A673 (cell line): ENCODE data around the gene SCN1B. TPM values are rescaled to one million over a fixed set of nuclear protein-coding genes. Genes with fewer than 3 reads are reported as not detected.

Source experiments
- BruUV-seq: library from RNA; stranded (reverse); fragments of 400-500 nt; replicated peaks from 2 replicates; lab custom pipeline; 2021; lab: Mats Ljungman, UMichigan
- CTCF ChIA-PET: fragments of 300-600 bp; sonication (Branson Sonifier 250); formaldehyde crosslinking; loops from one replicate; lab custom pipeline; 2022; ENCODE audit warnings: antibody characterized with exemption; lab: Charles Lee
- POLR2A ChIA-PET: fragments of 300-600 bp; sonication (Branson Sonifier 250); formaldehyde crosslinking; loops from one replicate; lab custom pipeline; 2022; ENCODE audit warnings: antibody characterized with exemption; ENCODE audit not compliant: low non-redundant PET; lab: Charles Lee
- DNase-seq: peaks from one replicate; pipeline ENCODE4 v3.0.0-alpha.2; 2015; ENCODE audit warnings: low spot score
- H3K27ac ChIP-seq: fragments of 200-600 bp; sonication (generic); 2 replicates; pipeline ENCODE4 v1.5.1; 2016; ENCODE audit warnings: mixed run types, low read depth, mild to moderate bottlenecking, mixed read lengths, antibody characterized with exemption, low read length; ENCODE audit not compliant: poor library complexity, severe bottlenecking
- H3K27me3 ChIP-seq: fragments of 200-600 bp; sonication (generic); replicated peaks from 2 replicates; pipeline ENCODE4 v1.6.1; 2017; ENCODE audit warnings: mixed run types, low read depth, mild to moderate bottlenecking, mixed read lengths, antibody characterized with exemption, low read length; ENCODE audit not compliant: insufficient read depth, poor library complexity
- H3K36me3 ChIP-seq: fragments of 200-600 bp; sonication (generic); 2 replicates; pipeline ENCODE4 v1.6.1; 2016; ENCODE audit warnings: mixed run types, mild to moderate bottlenecking, mixed read lengths, antibody characterized with exemption, low read length; ENCODE audit not compliant: insufficient read depth, poor library complexity, severe bottlenecking
- H3K4me1 ChIP-seq: fragments of 200-600 bp; sonication (generic); 2 replicates; pipeline ENCODE4 v1.6.1; 2017; ENCODE audit warnings: mixed run types, mild to moderate bottlenecking, mixed read lengths, antibody characterized with exemption, low read length; ENCODE audit not compliant: insufficient read depth, poor library complexity, severe bottlenecking
- H3K4me3 ChIP-seq: fragments of 200-600 bp; sonication (generic); 2 replicates; pipeline ENCODE4 v1.5.1; 2016; ENCODE audit warnings: low read depth, mixed run types, mild to moderate bottlenecking, mixed read lengths, low read length; ENCODE audit not compliant: poor library complexity, severe bottlenecking
- H3K9me3 ChIP-seq: fragments of 200-600 bp; sonication (generic); 2 replicates; pipeline ENCODE4 v1.6.1; 2016; ENCODE audit warnings: mixed run types, low read depth, mild to moderate bottlenecking, mixed read lengths, antibody characterized with exemption, low read length; ENCODE audit not compliant: poor library complexity, severe bottlenecking
- EZH2 ChIP-seq: fragments of 200-600 bp; sonication (generic); IDR thresholded peaks from 2 replicates; pipeline ENCODE4 v1.6.1; 2017; ENCODE audit warnings: borderline replicate concordance, low read depth, mild to moderate bottlenecking, mixed read lengths, antibody characterized with exemption, low read length; ENCODE audit not compliant: poor library complexity, severe bottlenecking
- intact Hi-C: fragments of 100-400 bp; cut with micrococcal nuclease; formaldehyde crosslinking; loops from one replicate; pipeline ENCODE4 v1.10.0; 2022; ENCODE audit not compliant: unreplicated experiment
- total RNA-seq: library from RNA; stranded (reverse); gene quantifications from 2 replicates; pipeline ENCODE4 v1.2.3, GENCODE V29; 2021
- TF ChIP-seq, protein P1 (sequence below): fragments of 300-800, 200-600 bp; sonication (generic); conservative IDR thresholded peaks from 2 replicates; pipeline ENCODE4 v1.5.1; 2017; ENCODE audit warnings: low read depth, mild to moderate bottlenecking, antibody characterized with exemption, low read length, moderate library complexity, mixed read lengths

Gene SCN1B
- total RNA-seq, 1 experiment from 2014 or later = 2.3 TPM

GRCh38 chr19:35042954-35043604, 12.8 kb downstream of the SCN1B start:
- ChIA-PET CTCF (no interaction called here), POLR2A (no interaction called here)
- TF ChIP-seq EZH2 = no peak
- TF ChIP-seq, protein P1, sequence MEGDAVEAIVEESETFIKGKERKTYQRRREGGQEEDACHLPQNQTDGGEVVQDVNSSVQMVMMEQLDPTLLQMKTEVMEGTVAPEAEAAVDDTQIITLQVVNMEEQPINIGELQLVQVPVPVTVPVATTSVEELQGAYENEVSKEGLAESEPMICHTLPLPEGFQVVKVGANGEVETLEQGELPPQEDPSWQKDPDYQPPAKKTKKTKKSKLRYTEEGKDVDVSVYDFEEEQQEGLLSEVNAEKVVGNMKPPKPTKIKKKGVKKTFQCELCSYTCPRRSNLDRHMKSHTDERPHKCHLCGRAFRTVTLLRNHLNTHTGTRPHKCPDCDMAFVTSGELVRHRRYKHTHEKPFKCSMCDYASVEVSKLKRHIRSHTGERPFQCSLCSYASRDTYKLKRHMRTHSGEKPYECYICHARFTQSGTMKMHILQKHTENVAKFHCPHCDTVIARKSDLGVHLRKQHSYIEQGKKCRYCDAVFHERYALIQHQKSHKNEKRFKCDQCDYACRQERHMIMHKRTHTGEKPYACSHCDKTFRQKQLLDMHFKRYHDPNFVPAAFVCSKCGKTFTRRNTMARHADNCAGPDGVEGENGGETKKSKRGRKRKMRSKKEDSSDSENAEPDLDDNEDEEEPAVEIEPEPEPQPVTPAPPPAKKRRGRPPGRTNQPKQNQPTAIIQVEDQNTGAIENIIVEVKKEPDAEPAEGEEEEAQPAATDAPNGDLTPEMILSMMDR = no peak
- intact Hi-C loops = no loop called here
- H3K9me3 ChIP-seq = no peaks in the 10 kb centered on the region
- H3K4me3 ChIP-seq = no peak overlapping the region
- H3K27ac ChIP-seq = no peak overlapping the region
- no peaks in the 10 kb centered on the region for H3K27me3 ChIP-seq
- no peaks in the 10 kb centered on the region for H3K36me3 ChIP-seq
- no TSS peak for BruUV-seq
- DNase-seq = no peak
- H3K4me1 ChIP-seq = no peaks in the 10 kb centered on the region

- TF ChIP-seq EZH2 = no peak
- TF ChIP-seq, protein P1 = no peak
- no peaks in the 10 kb centered on the region for H3K27me3 ChIP-seq
- DNase-seq = no peak
- intact Hi-C loops = no loop called here
- no peaks in the 10 kb centered on the region for H3K9me3 ChIP-seq
- no TSS peak for BruUV-seq
- no peaks in the 10 kb centered on the region for H3K36me3 ChIP-seq
- ChIA-PET CTCF (interaction anchor here (0.6 to 1.2 kb wide), 4 partner anchors 13 to 43 kb away, joined by 3 to 5 read pairs (median 3); no protein-coding TSS in a partner anchor), POLR2A (no interaction called here)
- H3K4me1 ChIP-seq = no peaks in the 10 kb centered on the region
- no peak overlapping the region for H3K27ac ChIP-seq
- H3K4me3 ChIP-seq = no peak overlapping the region
Measured at GRCh38 chr19:35043906-35044305, 13.6 kb downstream of the SCN1B start.

DNA sequence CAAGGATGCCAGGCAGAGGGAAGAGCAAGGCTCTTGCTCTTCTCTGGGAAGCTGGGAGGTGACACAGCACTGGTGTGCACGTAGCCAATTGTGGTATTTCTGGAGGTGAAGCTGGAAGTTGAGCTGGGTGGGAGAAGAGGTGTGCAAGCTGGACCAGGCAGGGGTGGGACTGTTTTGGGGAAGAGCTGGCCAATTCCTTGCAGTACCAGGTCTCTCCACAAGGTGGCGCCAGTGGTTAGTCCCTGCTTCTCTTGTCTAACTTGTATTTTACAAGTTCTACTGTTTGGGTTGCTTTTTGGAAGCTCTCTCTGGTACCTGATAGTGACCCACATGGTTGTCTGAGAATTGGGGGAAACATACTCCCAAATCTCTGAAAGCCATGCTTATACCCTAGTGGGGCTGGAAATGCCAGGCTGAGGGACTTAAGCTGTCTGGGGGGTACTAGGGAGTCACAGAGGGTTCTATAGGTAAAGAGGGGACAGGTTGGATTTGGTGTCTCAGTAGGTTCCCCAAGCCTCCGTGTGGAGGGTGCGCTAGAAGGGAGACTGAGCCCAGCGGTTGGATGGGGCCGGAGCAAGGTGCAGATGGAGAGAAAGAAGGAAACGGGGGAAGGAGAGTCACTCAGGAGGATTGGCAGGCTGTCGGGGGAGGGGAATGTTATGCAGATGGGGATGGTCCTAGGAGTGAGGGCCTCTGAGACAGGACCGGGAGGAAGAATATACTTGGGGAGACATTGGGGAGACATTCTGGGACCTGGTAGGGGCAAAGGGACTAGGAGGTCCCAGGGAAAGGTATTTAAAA, 14.2 kb downstream of the SCN1B start:
- H3K4me1 ChIP-seq = no peaks in the 10 kb centered on the region
- H3K9me3 ChIP-seq = no peaks in the 10 kb centered on the region
- CTCF ChIA-PET = interaction anchor here (0.6 to 1.2 kb wide), 5 partner anchors 14 to 1140 kb away, joined by 3 to 5 read pairs (median 3); no protein-coding TSS in a partner anchor
- no peak overlapping the region for H3K27ac ChIP-seq
- no peaks in the 10 kb centered on the region for H3K27me3 ChIP-seq
- peak; percentile 65 for DNase-seq
- intact Hi-C loops = no loop called here
- POLR2A ChIA-PET = no interaction called here
- TF ChIP-seq, protein P1 = peak; percentile 98
- TF ChIP-seq EZH2 = no peak
- no peaks in the 10 kb centered on the region for H3K36me3 ChIP-seq
- H3K4me3 ChIP-seq = no peak overlapping the region
- no TSS peak for BruUV-seq
